Measurements from ENCODE around the gene FLOT1. TPM values are rescaled to one million over a fixed set of nuclear protein-coding genes. Genes with fewer than 3 reads are reported as not detected.
A peak's percentile ranks its signal among the peaks of the same experiment; 100 is the strongest.
"Not testable (repeated sequence)": the region's sequence is repeated elsewhere in the genome, so short reads cannot be mapped to it uniquely, and the experiment has no call there.

FLOT1 gene
- total RNA-seq, 1 donor from 2014 or later, result 46.9 TPM

GRCh38 chr6:30724906-30725667, 17.4 kb downstream of the FLOT1 start:
- DNase-seq (ENCODE audit: low spot score in 2 of 2) (no peak), FAIRE-seq (no peak)

- FAIRE-seq, result not testable (repeated sequence)
Measured at GRCh38 chr6:30723843-30724741, 18.4 kb downstream of the FLOT1 start.

GRCh38 chr6:30723159-30723842, 19.2 kb downstream of the FLOT1 start:
- not testable (repeated sequence) for FAIRE-seq; DNase-seq (ENCODE audit: low spot score in 2 of 2)

More at GRCh38 chr6:30723843-30724741, 18.4 kb downstream of the FLOT1 start:
- not testable (repeated sequence) for DNase-seq (ENCODE audit: low spot score in 2 of 2)

GRCh38 chr6:30722280-30723112, 20.0 kb downstream of the FLOT1 start:
- DNase-seq (ENCODE audit: low spot score in 2 of 2), result peak; percentile 64 to 66
- no peak for FAIRE-seq

GRCh38 chr6:30722025-30722279, 20.5 kb downstream of the FLOT1 start:
- not testable (repeated sequence) for DNase-seq (ENCODE audit: low spot score in 2 of 2); FAIRE-seq

GRCh38 chr6:30721198-30722024, 21.1 kb downstream of the FLOT1 start:
- DNase-seq (ENCODE audit: low spot score in 2 of 2) (peak; percentile 84 to 90), FAIRE-seq (no peak)

GRCh38 chr6:30720738-30721197, 21.7 kb downstream of the FLOT1 start:
- FAIRE-seq (no peak), DNase-seq (ENCODE audit: low spot score in 2 of 2) (peak in 1 of 2 donors; percentile 48)

GRCh38 chr6:30719791-30720737, 22.4 kb downstream of the FLOT1 start, which contains the start of gene TUBB:
TSS of gene TUBB (plus strand) at chr6:30720352. CDS start at chr6:30720507, 155 bp downstream.
- FAIRE-seq (no peak), DNase-seq (ENCODE audit: low spot score in 2 of 2) (peak; percentile 86 to 89)

GRCh38 chr6:30719356-30719755, 23.1 kb downstream of the FLOT1 start:
- FAIRE-seq (no peak), DNase-seq (ENCODE audit: low spot score in 2 of 2) (no peak)

GRCh38 chr6:30717845-30718720, 24.4 kb downstream of the FLOT1 start:
- not testable (repeated sequence) for FAIRE-seq; DNase-seq (ENCODE audit: low spot score in 2 of 2)

GRCh38 chr6:30717129-30717844, 25.2 kb downstream of the FLOT1 start, which contains the start of gene MDC1:
TSS of gene MDC1 (minus strand) at chr6:30717281. CDS start at chr6:30715175, 2,106 bp downstream.
- peak; percentile 84 for FAIRE-seq
- DNase-seq (ENCODE audit: low spot score in 2 of 2), result peak; percentile 83 to 90

- no peak for FAIRE-seq
- DNase-seq (ENCODE audit: low spot score in 2 of 2), result no peak
Measured at GRCh38 chr6:30716879-30717128, 25.7 kb downstream of the FLOT1 start.

- DNase-seq (ENCODE audit: low spot score in 2 of 2), result no peak
- FAIRE-seq, result no peak
Measured at GRCh38 chr6:30714263-30714662, 28.2 kb downstream of the FLOT1 start.

GRCh38 chr6:30712441-30712945, 30.0 kb downstream of the FLOT1 start:
- DNase-seq (ENCODE audit: low spot score in 2 of 2), result no peak
- FAIRE-seq, result no peak

- no peak for DNase-seq (ENCODE audit: low spot score in 2 of 2)
- FAIRE-seq, result no peak
Measured at GRCh38 chr6:30711758-30712380, 30.6 kb downstream of the FLOT1 start.
